ENCODE measurements around the gene FAM228B.
"Not testable (repeated sequence)": the region's sequence is repeated elsewhere in the genome, so short reads cannot be mapped to it uniquely, and the experiment has no call there.

The FAM228B gene

DNA sequence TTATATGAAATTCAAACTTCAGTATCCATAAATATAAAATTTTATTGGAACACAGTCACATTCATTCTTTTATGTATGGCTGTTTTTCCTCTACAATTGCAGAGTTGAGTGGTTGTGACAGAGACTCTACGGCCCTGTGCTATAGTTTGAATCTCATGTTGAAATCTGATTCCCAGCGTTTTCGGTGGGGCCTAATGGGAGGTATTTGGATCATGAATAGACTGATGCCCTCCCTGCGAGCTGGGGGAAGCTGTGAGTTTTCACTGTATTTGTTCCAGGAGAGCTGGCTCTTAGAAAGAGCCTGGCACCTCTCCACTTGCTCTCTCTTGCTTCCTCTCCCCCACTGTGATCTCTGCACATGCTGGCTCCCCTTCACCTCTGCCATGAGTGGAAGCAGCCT is 1.8 kb upstream of the FAM228B start:
- POLR2A ChIA-PET: interaction anchor here (1.8 kb wide), 1 partner anchor 194 kb away, joined by 9 read pairs; the partner anchor contains the start of gene ATAD2B
- CTCF ChIA-PET: interaction anchor here (0.9 to 2.6 kb wide), 6 partner anchors 11 to 195 kb away, joined by 3 to 14 read pairs (median 5); partner anchors contain the start of genes ATAD2B and TP53I3
- no peak for DNase-seq (ENCODE audit: extremely low spot score)
- TF ChIP-seq, protein P1, sequence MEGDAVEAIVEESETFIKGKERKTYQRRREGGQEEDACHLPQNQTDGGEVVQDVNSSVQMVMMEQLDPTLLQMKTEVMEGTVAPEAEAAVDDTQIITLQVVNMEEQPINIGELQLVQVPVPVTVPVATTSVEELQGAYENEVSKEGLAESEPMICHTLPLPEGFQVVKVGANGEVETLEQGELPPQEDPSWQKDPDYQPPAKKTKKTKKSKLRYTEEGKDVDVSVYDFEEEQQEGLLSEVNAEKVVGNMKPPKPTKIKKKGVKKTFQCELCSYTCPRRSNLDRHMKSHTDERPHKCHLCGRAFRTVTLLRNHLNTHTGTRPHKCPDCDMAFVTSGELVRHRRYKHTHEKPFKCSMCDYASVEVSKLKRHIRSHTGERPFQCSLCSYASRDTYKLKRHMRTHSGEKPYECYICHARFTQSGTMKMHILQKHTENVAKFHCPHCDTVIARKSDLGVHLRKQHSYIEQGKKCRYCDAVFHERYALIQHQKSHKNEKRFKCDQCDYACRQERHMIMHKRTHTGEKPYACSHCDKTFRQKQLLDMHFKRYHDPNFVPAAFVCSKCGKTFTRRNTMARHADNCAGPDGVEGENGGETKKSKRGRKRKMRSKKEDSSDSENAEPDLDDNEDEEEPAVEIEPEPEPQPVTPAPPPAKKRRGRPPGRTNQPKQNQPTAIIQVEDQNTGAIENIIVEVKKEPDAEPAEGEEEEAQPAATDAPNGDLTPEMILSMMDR (IDR thresholded peaks at IDR 0.05; ENCODE audit: control extremely low read depth, extremely low read depth, low read depth, missing control alignments): no peak

DNA sequence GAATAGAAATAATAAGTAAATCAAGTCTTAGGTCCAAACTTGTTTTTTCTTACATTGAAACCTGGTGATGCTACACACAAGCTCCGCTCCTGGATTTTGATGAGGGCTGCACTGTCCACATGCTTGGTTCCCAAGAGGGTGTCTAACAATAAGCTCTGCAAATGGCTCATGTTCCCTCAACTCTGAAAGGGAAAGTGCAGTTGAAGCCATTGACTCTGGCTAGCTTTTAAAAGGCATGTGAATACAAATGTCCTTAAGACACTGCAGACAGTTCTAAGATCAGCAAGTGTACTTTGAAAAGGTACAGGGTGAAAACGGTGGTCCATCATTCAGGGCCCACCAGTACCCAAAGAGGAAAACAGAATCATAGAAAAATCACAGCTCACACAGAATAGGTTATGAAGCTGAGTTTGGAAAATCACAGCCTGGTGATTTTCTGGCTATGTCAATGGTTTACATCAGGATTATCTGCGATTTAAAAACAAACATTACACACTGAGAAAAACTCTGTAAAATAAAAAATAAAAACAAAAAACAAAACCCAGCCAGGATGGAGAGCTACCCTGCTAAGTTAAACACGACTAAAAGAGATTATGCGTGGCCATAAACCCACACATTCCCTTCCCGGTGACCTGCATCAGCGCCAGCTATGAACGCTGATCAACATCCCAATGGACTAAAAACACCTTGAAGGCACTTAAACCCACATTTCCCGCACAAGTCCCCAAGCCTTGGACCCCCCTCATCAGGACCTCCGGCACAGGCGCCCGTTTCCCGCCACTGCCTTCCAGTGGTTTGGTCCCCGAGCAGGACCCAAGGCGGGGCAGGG is 689 bp upstream of the FAM228B start:
- ChIA-PET POLR2A (interaction anchor here (1.0 to 1.8 kb wide), 2 partner anchors 38 to 195 kb away, joined by 4 to 9 read pairs; partner anchors contain the start of genes ATAD2B and TP53I3), CTCF (interaction anchor here (0.8 to 2.6 kb wide), 11 partner anchors 9 to 298 kb away, joined by 3 to 14 read pairs (median 4); partner anchors contain the start of genes ATAD2B and TP53I3)
- TF ChIP-seq, protein P1 (IDR thresholded peaks at IDR 0.05; ENCODE audit: control extremely low read depth, extremely low read depth, low read depth, missing control alignments): no peak
- DNase-seq (ENCODE audit: extremely low spot score): no peak

DNA sequence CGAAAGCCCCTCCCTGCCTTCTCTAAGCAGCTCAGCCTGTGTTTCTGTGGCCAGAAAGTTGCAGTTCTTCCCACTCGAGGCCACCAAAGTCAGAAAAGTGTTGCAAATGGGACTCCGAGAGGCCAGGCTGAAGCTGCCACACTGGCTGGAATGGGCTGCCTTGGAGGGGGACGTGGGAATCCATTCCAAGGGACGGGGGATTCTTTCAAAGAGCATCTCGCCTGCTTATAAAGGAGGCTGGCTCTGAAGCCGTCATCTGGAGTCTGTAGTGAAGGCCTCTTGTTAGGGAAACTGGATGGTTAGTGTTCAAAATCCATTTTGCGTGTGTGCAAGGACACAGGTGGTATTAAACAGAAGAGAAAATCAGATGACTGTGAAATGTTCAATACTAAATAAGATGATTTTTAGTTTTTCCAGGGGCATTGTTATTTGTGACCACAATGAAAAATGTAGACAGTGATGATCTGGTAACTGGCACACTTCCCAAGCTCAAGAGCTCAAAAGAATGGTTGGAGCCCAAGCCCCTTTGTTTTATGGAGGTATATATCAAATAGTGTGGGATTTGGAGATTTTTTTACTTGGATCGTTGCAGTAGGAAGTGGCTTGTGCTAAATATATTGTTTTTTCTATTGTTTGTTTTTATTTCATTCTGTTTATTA is 782 bp downstream of the FAM228B start:
- ChIA-PET CTCF (interaction anchor here (0.7 to 2.8 kb wide), 7 partner anchors 10 to 53 kb away, joined by 3 to 16 read pairs (median 4); partner anchors contain the start of gene TP53I3), POLR2A (no interaction called here)
- TF ChIP-seq, protein P1 (IDR thresholded peaks at IDR 0.05; ENCODE audit: control extremely low read depth, extremely low read depth, low read depth, missing control alignments): no peak
- no peak for DNase-seq (ENCODE audit: extremely low spot score)

DNA sequence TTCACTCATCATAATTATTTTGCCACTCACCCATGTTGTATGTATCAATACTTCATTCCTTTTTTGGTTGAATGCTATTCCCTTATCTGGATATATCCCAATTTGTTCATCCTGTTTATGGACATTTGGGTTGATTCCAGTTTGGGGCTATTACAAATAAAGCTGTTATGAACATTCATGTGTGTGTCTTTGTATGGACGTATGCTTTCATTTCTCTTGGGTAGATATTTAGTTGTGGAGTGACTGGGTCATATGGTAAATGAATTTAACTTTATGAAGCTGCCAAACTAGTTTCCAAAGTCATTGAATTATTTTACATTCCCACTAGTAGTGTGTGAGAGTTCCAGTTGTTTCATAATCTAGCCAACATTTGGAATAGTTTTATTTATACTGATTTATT is 2.7 kb downstream of the FAM228B start:
- CTCF ChIA-PET: interaction anchor here (2.8 kb wide), 1 partner anchor 42 kb away, joined by 16 read pairs; the partner anchor contains the start of gene TP53I3
- DNase-seq (ENCODE audit: extremely low spot score): no peak
- TF ChIP-seq, protein P1 (IDR thresholded peaks at IDR 0.05; ENCODE audit: control extremely low read depth, extremely low read depth, low read depth, missing control alignments): no peak
- POLR2A ChIA-PET: no interaction called here

DNA sequence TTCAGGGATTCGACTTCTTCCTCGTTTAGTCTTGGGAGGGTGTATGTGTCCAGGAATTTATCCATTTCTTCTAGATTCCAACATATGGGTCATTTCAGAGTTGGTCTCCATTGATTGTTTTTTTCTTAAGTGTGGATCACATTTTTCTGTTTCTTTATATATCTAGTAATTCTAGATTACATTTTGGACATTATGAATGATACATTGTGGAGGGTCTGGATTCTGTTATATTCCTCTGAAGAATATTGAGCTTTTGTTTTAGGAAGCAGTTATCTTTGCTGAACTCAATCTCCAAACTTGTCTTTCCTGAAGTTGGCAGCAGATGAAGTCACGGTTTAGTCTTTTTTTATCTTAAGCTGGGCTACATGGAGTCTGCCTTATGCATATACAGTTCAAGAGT is 9.3 kb downstream of the FAM228B start:
- ChIA-PET POLR2A (interaction anchor here (0.7 kb wide), 1 partner anchor 207 kb away, joined by 6 read pairs; no protein-coding TSS in a partner anchor), CTCF (no interaction called here)
- no peak for DNase-seq (ENCODE audit: extremely low spot score)
- TF ChIP-seq, protein P1 (IDR thresholded peaks at IDR 0.05; ENCODE audit: control extremely low read depth, extremely low read depth, low read depth, missing control alignments): no peak

DNA sequence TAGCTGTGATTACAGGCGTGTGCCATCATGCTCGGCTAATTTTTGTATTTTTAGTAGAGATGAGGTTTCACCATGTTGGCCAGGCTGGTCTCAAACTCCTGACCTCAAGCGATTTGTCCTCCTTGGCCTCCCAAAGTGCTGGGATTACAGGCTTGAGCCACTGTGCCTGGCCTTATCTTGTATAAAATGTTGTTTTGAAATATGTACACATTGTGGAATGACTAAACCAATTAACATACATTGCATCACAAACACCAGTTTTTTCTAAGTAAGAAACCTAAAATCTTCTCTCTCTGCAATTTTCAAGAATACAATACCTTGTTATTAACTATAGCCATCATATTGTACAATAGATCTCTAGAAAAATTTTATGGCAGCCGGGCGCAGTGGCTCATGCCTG is 17.0 kb downstream of the FAM228B start:
- POLR2A ChIA-PET; DNase-seq (ENCODE audit: extremely low spot score): not testable (repeated sequence)
- CTCF ChIA-PET: interaction anchor here (1.0 kb wide), 1 partner anchor 13 kb away, joined by 3 read pairs; no protein-coding TSS in a partner anchor
